HG02885 (cell line): ENCODE data around the gene PLD5.
"Not testable (repeated sequence)": the region's sequence is repeated elsewhere in the genome, so short reads cannot be mapped to it uniquely, and the experiment has no call there.

Experiments used
- ATAC-seq: cut with Tn5 transposase; IDR thresholded peaks from one replicate; pipeline ENCODE4 v1.9.1; 2021; ENCODE audit warnings: mild to moderate bottlenecking; ENCODE audit not compliant: unreplicated experiment, poor library complexity

The PLD5 gene

DNA sequence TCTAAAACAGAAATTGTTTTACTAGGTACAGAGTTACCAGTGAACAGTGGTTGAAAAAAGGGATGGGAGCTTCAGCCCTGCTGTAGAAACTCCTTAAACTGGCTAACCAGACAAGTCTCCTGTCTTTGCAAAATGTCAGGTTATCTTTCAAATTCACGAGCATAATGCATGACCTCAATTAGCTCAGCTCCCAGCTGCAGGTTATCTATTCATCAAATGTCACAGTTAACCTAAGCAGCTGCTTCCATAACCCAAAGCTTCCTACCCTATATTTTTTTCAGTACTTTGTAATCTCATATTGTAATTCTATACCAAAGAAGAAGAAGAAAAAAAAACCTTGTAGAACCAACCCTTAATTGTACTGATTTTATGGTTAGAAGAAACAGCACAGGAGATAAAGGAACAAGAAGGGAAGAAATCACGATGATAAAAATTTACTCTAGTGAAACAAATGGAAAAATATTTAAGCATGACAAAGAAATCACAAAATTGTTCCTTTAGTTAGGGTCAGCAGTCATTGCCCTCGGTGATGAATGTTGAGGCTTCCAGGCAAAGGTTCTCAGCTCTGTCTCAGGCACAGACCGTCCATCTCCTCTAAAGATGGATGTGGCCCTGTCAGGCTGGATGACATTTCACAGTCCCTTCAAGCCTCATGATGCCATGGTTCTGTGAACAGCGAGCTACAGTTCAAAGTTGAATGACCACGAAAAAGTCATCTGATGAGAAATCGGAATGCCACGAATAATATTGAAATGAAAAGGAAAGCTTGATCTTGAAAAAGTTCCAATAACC lies 95.9 kb downstream of the PLD5 start:
- ATAC-seq, result no peak

DNA sequence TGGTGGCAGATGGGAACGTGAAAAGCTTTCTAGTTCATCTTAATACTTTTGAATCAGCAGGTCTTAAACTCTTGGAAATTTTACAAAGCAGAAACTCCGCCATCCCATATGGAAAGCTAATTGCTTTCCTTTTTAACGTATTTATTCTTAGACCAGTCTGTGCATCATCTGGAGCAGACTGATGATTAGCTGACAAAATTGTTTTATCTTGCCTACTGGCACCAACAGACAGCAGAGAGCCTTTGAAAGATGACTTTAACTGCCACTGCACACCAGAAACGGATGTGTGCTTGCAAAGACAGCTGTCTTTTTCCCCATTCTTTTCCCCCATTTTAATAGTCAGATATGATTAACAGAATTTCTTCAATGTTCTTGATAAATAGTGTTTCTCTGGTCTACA lies 97.0 kb downstream of the PLD5 start:
- no peak for ATAC-seq

DNA sequence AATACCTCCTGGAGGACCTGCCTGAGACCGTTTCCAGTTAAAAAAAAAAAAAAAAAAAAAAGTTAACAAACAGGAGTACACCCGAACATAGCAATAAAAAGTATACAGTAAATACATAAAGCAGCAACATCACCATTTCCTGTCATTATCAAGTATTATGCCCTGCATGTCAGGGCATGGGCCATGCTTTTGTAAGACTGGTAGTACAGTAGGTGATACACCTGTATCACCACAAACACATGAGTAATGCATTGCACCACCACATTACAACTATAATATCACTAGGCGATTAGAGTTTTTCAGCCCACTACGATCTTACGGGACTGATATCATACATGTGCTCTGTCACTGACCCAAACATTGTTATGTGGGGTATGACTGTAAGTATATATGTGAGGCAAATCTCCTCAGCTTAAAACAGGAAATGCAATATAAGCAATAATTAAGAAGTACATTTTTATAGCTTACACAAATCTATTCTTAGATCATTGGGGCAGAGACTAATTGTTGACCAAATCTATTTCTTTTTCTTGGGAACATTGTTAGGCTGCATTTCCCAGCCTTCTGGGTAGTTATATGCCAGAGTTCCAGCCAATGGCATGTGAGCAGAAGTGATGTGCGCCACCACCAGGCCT lies 98.1 kb downstream of the PLD5 start:
- no peak for ATAC-seq

DNA sequence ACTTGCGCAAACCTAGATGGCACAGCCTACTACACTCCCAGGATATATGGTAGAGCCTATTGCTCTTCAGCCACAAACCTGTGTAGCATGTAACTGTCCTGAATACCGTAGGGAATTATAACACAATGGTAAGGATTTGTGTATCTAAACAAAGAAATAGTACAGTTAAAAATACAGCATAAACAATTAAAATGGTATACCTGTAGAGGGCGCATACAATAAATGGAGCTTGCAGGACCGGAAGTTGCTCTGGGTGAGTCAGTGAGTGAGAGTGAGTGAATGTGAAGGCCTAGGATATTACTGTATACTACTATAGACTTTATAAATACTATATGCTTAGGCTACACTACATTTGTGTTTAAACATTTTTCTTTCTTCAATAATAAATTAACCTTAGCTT lies 99.3 kb downstream of the PLD5 start:
- ATAC-seq, result peak; percentile 60

DNA sequence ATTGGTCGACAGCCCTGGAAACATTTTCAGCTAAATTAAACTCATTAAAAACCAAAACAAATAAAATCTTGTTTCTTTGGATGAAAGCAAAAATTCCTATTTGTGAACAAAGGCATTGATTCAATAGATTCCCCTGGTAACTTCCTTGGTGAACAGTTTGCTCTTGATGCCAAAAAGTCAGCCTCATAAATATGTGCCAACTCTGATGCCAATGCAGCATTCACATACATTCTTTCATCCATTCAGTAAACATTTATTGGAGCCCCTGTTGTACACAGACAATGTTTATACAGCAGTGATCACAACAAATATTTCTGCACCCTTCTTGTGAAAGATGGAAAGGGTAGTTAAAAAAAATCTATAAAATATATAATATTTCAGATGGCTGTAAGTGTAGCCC lies 107.8 kb downstream of the PLD5 start:
- ATAC-seq, result no peak

DNA sequence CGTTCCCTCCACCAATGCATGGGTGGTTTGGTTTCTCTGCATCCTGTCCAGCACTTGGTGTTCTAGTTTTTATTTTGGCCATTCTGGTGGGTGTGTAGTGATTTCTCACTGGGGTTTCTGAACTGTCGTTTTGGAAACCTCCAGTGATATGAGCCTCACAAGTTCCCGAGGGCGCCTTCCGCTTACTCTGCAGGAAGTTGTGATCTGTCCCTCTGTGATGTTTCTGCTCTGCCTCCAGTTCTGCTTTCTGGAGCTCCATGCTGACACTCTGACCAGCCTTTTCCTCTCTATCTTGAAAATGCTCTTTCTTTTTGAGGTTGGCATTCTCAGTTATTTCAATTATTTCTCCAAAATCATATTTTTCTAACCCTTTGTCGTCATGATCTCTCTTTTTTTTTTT lies 111.6 kb downstream of the PLD5 start:
- no peak for ATAC-seq

DNA sequence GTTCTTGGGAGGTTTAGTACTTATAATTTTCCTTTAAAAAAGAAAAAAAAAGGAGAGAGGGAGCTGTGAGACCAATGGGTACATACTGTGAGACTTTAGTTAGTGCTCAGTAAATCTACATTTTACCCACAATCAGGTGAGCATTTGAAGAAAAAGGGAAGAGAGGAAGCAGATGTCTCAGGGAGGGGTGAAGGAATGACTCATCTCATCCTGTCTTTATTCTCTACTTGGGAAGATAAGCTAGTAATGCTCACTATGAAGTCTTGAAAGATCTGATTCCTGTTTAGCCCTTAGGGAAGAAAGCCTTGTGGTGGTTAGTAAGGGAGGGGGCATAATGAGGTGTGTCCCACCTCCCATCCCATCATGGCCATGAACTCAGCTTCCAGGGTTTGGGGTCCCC lies 112.6 kb downstream of the PLD5 start:
- no peak for ATAC-seq

DNA sequence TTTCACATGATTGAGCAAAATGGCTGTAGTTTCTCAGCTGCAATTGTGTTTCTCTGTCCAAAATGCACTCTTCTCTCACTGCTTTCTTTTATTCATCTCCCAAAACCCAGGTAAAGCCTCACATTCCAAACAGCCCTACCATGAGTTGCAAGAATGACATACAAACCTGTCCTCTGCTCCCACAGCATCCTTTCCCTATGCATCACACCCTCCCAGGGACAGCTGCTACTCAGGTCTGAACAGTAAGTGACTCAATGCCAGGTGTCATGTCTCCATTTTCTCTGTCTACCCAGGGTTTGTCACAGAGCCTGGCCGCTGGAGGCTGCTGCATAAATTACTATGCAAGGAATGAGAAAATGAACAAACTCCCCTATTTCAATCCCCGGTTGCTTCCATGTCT lies 118.5 kb downstream of the PLD5 start:
- no peak for ATAC-seq

DNA sequence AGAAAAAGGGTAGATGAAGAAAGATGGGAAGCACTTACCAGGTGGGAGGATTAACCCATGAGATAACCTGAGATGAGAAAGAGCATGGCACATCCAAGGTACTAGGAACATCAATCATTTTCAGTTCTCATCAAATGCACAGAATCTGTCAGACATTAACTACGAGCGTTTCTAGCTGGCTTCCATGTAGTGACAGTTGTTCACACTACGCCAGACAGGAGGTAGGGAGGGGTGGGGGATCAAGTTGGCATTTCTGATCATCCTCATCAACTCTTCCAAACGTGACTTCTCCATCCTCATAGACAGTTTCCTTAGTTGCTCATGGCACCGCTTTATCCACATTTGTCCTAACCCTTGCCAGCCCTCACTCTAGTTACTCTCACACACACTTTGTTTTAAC lies 120.2 kb downstream of the PLD5 start:
- no peak for ATAC-seq

DNA sequence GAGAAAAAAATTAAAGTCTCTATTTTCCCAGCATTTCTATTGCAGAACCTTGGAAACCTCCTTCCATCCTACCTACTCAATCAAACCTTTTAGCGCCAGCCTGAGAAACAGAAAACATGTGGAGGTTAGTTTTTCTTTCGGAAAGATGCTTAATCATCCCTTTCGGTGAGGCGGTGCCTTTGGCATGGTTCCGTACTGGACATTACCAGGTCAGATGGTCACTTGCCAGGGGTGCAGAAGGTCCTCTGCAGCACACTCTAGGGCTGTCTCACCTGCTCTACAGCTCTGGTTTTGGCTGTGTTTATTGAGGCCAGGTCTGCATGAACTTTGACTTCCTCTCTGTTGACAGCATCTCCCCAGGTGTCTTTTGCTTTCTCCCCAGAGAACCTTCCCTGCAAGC lies 121.5 kb downstream of the PLD5 start:
- ATAC-seq, result no peak

DNA sequence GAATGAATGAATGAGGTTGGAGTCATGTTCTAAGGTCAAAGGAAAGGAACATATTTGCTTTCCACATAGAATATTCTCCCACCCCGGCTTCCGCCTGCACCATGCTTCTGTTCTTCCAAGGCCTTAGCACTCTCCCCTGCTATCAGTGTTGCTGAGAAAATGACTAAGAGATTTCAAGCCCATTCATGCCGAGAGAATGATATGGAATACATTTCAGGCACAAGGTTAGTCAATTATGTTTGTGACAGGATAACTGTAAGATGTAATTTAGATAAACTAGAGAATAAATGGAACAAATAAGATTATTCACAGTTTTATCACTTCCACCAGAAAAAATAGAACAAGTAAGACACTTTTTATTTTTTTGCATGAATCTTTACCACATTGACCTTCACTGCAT lies 122.6 kb downstream of the PLD5 start:
- no peak for ATAC-seq

DNA sequence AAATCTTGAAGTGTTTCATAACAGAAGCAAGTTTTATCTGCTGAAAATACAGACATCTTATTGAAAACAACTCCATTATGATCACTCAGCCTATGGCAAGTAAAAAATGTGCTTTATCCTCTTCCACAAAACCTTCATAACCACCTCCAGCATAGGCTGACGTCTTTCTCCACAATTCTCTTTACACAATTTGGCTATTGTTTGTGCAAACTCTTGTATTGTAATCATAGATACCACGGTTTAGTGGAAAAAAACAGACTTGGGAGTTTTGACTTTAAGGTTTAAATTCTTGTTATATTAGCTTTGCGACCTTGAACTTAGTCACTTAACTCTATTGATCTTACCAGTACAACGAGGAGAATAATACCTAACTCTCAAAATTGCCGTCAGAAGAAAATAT lies 126.1 kb downstream of the PLD5 start:
- no peak for ATAC-seq

DNA sequence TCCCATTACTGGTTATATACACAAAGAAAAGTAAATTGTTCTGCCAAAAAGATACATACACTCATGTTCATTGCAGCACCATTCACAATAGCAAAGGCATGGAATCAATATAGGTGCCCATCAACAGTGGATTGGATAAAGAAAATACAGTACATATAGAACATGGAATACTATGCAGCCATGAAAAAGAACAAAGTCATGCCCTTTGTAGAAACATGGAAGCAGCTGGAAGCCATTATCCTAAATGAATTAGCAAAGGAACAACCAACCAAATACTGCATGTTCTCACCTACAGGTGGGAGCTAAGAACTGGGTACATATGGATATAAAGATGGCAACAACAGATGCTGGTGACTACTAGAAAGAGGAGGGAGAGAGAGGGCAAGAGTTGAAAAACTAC lies 132.6 kb downstream of the PLD5 start:
- no peak for ATAC-seq

DNA sequence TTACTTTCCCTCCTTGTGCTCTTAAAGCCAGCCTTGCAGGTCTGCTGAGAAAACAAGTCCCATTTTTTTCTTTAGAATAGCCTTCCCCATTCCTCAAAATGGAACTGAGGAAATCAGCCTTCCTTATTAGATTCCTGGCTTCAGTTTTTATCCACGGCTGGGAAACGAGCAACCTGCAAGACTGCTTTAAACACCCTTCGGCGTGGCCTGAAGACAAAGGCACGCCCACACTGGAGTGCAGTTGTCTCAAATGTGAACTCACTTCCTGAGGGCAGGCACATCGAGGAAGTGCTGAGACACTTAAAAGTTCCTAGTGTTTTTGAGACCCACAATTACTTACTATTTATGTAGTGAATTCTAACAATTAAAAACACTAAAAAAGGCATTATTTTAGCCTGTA lies 148.4 kb downstream of the PLD5 start:
- not testable (repeated sequence) for ATAC-seq

DNA sequence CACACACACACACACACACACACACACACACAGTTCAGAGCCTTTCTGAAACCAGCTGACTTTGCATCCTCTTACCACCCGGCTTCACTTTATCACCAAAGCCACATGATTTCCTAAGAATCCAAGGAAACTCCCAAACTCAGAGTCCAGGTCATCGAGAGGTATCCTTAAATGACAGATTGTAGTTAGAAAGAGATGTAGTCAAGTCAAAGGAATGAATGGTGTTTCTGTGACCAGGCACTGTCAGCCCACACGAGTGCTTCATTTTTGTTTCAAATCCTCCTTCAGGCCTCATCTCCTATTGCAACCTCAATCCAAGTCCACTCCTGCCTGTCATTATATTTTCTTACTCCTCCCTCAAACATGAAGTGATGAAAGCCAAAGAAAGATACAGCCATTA lies 174.1 kb downstream of the PLD5 start:
- not testable (repeated sequence) for ATAC-seq

DNA sequence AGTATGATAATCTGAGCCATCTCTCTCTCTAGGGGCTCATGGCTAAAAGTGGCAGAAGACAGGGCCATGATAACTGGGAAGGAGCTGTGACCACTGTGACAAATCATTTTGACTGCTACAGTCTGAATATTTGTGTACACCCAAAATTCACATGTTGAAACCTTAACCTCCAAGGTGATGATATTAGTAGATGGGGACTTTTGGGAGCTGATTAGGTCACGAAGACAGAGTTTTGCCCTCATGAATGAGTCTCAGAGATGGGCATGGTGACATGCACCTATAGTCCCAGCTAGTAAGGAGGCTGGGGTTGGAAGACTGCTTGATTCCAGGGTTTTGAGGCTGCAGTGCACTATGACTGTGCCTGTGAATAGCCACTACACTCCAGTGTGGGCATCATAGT lies 174.9 kb downstream of the PLD5 start:
- no peak for ATAC-seq

DNA sequence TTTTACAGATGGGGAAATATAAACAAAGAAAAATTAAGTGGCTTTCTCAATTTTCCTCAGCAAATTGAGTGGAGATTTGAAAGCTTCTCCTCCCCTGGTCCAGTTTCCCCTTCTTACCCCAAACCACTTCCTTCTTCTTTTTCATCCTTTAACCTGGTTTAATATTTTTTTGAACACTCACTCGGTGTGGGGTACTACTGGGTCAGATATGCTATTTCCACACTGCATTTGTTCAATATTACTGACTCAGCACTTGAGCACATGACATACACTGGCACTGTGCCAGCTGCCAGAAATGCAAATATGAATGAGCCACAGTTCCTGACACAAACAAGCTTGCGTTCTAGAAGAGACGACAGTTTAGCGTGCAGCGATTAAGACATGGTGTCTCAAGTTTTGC lies 193.6 kb downstream of the PLD5 start:
- not testable (repeated sequence) for ATAC-seq

DNA sequence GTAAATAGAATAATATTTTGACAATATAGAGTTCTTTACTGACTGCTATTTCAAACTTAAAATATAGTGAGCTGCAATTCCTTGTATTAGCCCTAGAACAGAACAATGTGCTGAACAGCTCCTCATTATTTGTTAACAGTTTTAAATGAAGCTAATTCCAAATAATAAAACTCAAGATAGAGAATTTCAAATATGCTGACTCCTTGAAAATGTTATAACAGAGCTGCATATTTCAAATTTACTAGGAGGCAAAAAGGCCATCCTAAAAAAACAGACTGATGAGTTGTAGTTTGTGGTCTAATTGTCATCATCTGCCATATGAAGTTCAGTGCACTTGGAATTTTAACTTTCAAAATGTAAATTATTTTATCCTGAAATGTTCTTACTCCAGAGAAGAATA lies 197.1 kb downstream of the PLD5 start:
- ATAC-seq, result not testable (repeated sequence)

DNA sequence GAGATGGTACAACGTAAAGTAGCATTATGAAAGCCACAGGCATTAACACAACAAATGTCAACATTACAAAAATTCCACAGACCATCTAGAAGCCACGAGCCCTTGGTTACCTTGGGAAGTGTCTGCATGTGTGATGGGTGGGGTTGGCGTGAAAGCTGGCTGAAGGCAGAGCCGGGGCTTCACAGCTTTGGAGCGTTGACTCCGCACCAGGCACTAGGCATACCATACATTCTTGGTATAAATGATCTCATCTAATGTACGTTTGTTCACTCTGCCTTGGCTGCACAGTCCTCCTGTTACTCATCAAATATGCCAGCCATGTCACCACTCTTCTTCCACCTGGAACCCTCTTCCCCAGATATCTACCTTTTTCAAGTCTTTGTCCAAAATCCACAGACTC lies 202.5 kb downstream of the PLD5 start:
- ATAC-seq, result not testable (repeated sequence)

DNA sequence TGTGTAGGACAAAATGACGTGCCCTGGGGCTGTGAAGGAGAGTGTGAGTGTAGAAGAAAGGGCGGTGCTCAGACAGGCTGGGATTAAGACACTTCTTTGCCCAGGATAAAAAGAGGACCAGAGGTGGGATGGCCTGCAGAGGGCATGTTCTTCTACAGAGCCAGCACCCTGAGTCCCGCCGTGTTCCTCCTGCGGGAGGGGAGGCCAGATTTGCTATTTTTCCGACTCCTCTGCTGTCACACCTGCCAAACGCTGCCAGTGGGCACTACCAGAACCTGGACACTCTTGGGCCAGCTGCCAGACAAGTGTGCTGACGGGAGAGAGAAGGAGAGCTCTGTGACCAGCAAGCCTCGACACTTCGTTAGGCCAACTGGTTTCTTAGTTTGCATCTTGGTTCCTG lies 206.4 kb downstream of the PLD5 start:
- ATAC-seq, result no peak

DNA sequence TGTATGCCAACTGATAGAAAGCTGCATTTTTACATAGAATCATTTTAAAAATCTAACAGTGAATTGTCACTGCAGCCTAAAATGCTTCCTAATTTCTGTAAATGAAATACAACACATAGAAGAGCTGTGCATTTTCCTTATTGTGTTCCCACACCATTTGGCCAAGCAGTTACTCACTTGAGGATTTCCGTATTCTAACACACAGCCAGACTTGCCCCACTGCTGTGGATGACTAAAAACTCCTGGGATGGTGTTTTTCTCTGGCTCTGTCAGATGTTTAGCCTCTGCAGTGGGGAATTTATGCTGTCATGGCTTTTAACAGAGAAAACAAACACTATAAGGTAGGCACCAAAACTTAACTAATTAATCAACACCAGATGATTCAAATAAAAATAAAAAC lies 209.6 kb downstream of the PLD5 start:
- ATAC-seq, result not testable (repeated sequence)

DNA sequence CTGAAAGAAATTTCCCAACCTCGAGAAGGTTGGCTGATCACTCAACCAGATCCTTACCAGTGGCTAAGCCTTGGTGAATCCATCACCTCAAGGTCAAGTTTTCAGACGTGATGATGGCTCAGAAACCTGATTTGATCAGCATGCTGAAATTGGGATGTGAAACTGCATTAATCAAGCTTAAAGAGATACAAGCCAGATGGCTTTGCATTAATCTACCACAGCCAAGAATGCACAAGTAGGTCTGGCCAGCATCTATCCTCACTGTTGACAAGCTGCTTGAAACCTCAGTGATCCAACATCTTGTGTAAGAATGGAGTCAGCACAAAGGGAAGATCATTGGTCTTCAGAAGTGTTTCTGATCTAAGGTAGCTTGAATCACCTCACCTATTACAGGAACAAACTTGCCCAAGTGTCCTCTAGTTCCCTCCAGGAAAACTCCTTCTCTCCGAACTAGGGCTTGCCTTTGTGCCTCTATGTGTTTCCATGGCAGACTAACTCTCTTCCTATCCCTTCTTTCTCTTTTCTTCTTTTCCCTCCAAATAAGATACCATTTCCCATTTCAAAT lies 210.3 kb downstream of the PLD5 start:
- not testable (repeated sequence) for ATAC-seq
